HG03571 (cell line): ENCODE measurements around the gene SLC8A1.

Experiments used
- ATAC-seq: cut with Tn5 transposase; IDR thresholded peaks from one replicate; pipeline ENCODE4 v1.9.1; 2021; ENCODE audit not compliant: unreplicated experiment

SLC8A1 gene

DNA sequence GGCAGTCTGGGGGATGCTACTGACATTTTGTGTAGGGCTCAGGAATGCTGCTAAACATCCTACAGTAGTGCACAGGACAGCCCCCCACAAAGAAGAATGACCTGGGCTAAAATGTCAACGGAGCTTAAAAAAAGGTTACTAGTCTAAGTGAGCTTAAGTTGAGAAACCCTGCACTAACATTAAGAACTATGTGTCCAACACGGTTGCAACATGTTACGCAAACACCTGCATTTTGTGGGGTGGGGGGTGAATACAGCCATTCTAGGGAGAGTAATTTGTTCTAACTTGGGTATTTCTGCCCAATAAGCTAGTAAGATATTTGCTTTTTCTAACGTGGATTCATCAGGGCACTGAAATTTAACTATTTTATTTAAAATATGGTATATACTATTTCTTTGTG, 57.9 kb downstream of the SLC8A1 start:
- no peak for ATAC-seq

DNA sequence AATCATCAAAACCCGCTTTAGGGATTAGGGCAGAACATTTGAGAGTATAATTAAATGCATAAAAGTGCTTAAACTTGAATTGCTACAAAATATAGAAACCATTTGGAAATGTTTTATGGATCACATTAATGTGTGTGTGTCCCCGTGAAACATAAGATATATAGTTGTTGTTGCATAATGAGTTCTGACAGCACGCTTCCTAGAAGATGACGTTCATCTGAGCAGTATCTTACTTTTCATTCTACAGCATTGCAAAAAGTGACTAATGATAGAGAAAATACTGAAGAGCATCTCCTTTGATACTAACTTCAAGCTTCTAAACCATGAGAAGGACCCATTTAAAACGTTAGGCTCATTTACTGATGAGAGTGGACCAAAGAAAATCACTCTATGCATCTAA, 63.7 kb downstream of the SLC8A1 start:
- no peak for ATAC-seq

GRCh38 chr2:40386177-40386576, 65.7 kb downstream of the SLC8A1 start:
- no peak for ATAC-seq

- ATAC-seq: no peak
These were observed 67.2 kb downstream of the SLC8A1 start for GRCh38 chr2:40384714-40385113.

DNA sequence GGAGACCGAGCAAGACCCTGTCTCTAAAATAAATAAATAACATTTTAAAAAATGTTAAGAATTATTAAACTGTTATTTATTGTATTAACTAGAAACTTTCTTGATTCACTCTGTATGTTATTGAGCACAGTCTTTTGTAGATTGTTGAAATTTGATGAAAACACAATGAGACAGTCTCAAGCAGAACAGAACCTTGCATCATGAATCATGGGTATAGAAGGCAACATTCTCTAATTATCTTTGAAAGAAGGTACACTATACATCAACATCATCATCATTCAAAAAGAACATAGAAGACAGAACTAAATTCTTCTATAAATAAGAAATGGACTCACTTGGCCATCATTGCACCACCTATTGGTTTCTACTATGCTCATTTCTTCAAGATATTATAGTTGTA, 67.7 kb downstream of the SLC8A1 start:
- ATAC-seq: no peak

- no peak for ATAC-seq
These were observed 71.2 kb downstream of the SLC8A1 start for GRCh38 chr2:40380721-40381120.

DNA sequence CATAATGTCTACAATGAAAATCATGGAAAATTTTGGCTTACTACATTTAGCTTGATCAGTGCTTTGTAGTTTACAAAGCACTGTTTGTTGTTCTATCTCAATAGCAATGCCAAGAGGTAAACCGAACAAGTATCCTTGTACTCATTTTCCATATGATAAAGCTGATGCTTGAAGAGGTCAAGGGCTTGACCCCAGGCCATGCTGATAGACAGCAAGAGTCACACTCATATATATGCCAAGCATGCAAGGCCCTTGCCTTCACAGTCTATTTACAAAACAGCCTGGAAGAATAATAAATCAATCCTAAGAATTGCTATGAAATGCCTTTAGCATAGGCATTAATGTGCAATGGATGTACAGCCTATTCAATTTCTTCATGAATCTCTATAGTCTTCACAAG, 71.8 kb downstream of the SLC8A1 start:
- ATAC-seq: no peak

DNA sequence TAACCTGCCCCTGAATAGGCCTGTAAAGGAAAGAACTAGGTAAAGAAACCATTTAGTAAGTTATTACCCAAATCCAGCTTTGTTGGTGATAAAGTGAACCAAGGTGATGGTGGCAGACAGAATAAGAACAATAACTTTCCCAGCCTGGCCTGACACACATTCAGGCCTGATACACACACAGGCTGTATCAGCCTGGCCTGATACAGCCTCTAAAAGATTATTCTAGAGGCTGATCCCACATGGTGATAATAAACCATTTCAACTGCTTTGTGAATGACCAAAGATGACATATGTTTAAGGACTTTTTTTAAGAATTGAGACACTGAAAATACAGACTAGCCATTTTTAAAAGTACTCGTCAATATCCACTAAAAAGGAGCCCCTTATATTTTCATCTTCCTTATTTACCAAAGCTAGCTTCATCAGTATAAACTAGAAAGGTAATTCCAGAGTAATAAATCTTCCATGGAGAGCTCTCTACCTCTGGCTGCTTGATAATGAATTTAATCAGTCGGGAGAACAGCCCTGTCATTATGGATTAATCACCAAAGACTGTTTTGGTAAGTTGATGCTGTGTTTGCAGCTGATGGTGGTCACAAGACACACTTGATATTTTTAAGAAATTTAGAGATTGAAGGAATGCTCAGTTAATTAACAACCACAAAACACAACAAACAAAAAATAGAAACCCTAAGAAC, 77.2 kb downstream of the SLC8A1 start:
- no peak for ATAC-seq

GRCh38 chr2:40373111-40373510, 78.8 kb downstream of the SLC8A1 start:
- ATAC-seq: no peak

- no peak for ATAC-seq
These were observed 79.5 kb downstream of the SLC8A1 start for GRCh38 chr2:40372283-40372985.

- no peak for ATAC-seq
These were observed 80.2 kb downstream of the SLC8A1 start for GRCh38 chr2:40371525-40372282.

DNA sequence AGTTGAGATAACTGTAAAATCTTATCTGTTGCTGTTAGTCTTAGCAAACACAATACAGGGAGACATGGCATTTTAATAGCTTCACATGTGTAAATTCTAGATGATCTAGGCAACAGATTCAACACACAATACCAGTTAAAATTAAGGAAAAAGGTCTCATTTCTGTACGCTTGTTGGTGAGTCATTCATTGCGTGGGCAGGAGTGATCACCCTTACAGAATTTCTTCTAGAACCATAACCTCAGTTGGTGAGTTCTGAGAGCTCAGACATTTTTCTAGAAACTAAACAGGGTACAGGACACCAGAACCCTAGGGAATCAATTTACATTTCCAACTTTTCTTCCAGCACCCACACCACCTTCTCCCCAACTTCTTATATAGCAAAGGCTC, 81.9 kb downstream of the SLC8A1 start:
- ATAC-seq: no peak

GRCh38 chr2:40369267-40370006, 82.5 kb downstream of the SLC8A1 start:
- no peak for ATAC-seq

- ATAC-seq: no peak
These were observed 84.2 kb downstream of the SLC8A1 start for GRCh38 chr2:40367652-40368051.

GRCh38 chr2:40367032-40367431, 84.9 kb downstream of the SLC8A1 start:
- no peak for ATAC-seq

GRCh38 chr2:40364151-40364874, 87.6 kb downstream of the SLC8A1 start:
- ATAC-seq: no peak

DNA sequence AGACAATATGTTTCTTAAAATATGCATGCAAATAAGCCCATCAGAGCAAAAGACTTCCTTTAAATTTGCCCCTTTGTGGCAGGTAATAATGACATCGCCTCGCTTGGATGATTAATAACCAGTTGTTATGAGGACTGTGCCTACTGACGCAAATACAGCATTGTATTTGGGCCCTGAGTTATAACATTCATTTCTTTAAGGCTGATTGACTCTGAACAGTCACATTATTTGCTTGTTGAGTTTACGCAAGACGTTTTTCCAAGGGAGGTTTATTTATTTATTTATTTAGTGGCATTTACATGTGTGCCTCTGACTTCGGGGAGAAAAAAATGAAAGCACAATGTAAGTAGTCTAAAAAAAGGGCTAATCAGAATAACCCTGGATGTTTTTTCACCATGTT, 88.3 kb downstream of the SLC8A1 start:
- ATAC-seq: no peak

- ATAC-seq: no peak
These were observed 88.7 kb downstream of the SLC8A1 start for GRCh38 chr2:40363231-40363630.

GRCh38 chr2:40361478-40361877, 90.4 kb downstream of the SLC8A1 start:
- ATAC-seq: no peak

DNA sequence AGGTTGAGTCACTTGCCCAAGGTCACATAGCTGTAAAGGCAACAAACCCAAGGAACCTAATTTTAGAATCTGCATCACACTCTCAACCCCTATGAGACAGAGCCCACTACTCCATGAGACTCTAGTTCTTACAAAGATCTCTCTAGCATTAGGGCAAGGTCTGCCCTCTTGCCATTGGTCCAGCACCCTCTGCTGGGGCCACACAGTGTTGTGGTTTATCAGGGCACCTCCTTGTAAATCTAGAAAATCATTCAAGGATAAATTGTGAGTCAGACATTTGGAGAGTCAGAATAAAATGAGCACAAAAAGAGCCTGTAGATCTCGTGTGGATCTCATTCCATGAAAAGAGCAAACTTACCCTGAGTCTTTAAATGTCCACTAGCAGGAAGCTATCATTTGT, 91.2 kb downstream of the SLC8A1 start:
- ATAC-seq: no peak

DNA sequence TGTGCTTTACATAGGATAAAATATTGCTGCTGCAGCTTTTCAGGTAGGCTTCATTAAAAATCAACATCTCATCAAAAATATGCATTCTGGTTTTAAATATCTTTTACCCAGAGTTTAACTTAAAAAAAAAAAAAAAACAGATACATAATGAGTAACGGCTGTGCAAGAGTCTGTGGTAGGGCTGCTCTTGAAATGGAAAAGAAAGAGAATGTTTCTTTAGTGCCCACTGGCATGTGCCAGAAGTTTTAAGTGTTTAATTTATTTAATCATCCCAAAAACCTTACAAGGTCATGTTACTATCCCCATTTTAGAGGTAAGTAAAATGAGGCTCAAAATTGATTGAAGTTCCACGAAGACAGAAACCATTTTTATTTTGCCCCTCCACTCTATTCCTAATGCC, 92.1 kb downstream of the SLC8A1 start:
- no peak for ATAC-seq
